Measurements from ENCODE around the gene PTGIS. TPM values are rescaled to one million over a fixed set of nuclear protein-coding genes. Genes with fewer than 3 reads are reported as not detected.
A peak's percentile ranks its signal among the peaks of the same experiment; 100 is the strongest.

The PTGIS gene
- total RNA-seq, 1 donor from 2014 or later, result not detected

DNA sequence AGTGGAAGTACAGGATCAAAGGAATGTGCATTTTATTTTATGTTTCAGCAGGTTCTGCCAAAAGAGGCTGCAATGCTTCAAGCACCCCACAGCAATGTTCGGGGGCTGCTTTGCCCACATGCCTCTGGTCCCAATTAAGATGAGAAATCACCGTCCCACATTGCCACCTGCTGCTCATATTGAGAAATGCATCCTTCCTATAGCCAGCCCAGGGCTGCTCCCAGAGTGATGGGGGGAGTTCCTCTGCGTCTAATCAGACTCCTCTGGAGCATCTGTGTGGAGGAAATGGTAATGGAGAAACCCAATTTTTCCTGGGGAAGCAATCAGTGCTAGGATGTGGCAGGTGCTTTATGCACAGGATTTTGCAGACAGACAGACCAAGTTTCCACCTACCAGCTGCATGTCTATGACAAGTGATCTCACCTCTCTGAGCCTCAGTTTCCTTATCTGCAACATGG, 33.7 kb downstream of the PTGIS start:
- TF ChIP-seq CTCF (conservative IDR thresholded peaks at IDR 0.05; ENCODE audit: low read depth, low read length), result peak; percentile 85
- DNase-seq (ENCODE audit: low read depth), result no peak

DNA sequence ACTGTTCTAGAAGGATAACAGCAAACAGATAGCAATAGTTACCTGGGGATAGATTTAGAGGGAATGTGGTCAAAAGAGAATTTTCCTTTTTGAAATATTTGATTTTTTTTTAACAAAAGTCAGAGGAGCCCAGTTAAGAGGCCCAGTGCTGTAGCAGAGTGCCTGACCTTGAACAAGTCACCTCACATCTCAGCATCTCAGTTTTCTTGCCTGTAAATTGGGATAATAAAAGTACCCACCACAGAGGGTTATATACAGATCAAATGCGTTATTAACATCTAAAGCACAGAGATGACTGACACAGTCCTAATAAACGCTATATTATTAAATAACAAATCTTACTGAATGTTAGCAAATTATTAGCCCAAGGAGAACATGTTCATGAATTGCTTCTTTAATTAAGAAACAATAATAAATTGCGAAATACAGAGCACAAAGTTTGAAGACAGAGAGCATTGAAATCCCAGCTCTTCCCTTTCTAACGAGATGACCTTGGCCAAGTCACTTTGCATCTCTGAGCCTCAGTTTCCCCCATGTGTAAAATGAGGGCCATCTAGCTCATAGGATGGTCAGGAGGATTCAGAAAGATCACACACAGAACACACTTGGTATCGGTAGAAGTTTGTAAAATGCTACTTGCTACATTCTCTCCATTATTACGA, 35.5 kb downstream of the PTGIS start:
- DNase-seq (ENCODE audit: low read depth), result no peak
- no peak overlapping the region for H3K4me3 ChIP-seq (ENCODE audit: low read depth, low read length)
- no peak for TF ChIP-seq CTCF (conservative IDR thresholded peaks at IDR 0.05; ENCODE audit: low read depth, low read length)

More for the DNA sequence above, 33.7 kb downstream of the PTGIS start:
- no peak overlapping the region for H3K4me3 ChIP-seq (ENCODE audit: low read depth, low read length)

DNA sequence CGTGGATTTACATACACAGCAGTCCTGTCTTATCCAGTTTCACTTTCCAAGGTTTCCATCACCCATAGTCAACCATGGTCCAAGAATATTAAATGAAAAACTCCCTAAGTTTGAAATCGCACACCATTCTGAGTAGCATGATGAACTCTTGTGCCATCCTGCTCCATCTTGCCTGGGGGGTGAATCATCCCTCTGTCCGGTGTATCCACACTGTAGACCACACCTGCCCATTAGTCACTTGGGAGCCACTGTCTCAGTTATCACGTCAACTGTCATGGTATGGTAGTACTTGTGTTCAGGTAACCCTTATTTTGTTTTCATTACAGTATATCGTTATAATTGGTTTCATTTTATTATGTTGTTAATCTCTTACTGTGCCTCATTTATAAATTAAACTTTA, 38.5 kb downstream of the PTGIS start:
- TF ChIP-seq CTCF (conservative IDR thresholded peaks at IDR 0.05; ENCODE audit: low read depth, low read length), result no peak
- no peak overlapping the region for H3K4me3 ChIP-seq (ENCODE audit: low read depth, low read length)
- DNase-seq (ENCODE audit: low read depth), result no peak

DNA sequence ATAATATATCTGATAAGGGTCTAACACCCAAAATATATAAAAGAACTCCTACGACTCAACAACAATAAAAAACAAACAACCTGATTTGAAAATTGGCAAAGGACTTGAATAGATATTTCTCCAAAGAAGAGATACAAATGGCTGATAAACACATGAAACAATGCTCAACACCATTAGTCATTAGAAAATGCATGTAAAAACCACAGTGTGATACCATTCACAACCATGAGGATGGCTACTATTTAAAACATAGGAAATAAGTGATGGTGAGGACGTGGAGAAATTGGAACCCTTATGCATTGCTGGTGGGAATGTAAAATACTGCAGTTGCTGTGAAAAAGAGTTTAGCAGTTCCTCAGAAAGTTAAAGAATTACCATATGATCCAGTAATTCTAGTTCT, 41.4 kb downstream of the PTGIS start:
- DNase-seq (ENCODE audit: low read depth), result no peak
- TF ChIP-seq CTCF (conservative IDR thresholded peaks at IDR 0.05; ENCODE audit: low read depth, low read length), result no peak
- H3K4me3 ChIP-seq (ENCODE audit: low read depth, low read length), result no peak overlapping the region

- H3K4me3 ChIP-seq (ENCODE audit: low read depth, low read length), result no peak overlapping the region
- no peak for DNase-seq (ENCODE audit: low read depth)
- no peak for TF ChIP-seq CTCF (conservative IDR thresholded peaks at IDR 0.05; ENCODE audit: low read depth, low read length)
Observed at GRCh38 chr20:49526056-49526455, 41.9 kb downstream of the PTGIS start.

DNA sequence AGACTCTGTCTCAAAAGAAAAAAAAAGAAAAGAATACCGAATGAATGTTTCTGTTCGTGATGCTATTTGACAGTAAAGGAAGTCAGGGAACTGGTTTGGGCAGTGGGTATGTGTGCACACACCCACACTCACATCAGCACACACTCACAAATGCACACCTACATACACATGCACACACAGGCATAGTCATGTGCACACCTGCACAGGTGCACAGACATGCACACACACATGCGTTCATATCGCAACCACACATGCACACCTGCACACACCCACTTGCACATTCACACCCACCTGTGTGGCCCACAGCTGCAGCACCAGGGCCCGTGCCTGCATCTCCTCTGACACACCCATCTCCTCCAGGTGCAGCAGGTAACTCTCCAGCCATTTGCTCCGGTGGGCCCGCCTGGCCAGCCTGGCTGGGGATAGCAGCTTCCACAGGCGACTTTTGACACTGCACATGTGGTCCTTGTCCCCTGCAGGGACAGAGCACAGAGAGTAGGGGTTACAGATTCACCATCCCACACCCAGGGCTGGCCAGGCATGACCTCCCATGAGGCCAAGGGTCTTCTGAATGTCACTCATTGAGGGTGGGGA, 44.1 kb downstream of the PTGIS start:
- H3K4me3 ChIP-seq (ENCODE audit: low read depth, low read length), result no peak overlapping the region
- DNase-seq (ENCODE audit: low read depth), result no peak
- TF ChIP-seq CTCF (conservative IDR thresholded peaks at IDR 0.05; ENCODE audit: low read depth, low read length), result no peak

DNA sequence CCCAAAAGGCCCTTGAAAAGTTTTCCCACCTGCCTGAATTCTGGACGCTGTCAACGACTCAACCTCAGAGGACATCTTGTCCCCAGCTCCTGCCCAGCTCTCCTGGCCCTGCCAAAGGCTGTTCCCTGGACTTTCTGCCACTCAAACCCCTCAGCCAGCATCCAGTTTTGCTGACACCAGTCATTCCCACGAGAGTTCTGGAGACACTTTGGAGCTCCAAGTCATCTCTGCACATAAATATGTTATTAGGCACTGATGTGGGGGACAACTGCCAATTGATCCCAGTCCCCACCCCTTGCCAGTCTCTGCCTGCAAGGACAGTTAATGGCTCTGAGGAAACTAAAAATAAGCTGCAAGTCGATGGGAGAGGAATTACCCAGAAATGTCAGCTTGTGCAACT, 46.6 kb downstream of the PTGIS start:
- TF ChIP-seq CTCF (conservative IDR thresholded peaks at IDR 0.05; ENCODE audit: low read depth, low read length), result no peak
- no peak for DNase-seq (ENCODE audit: low read depth)
- no peak overlapping the region for H3K4me3 ChIP-seq (ENCODE audit: low read depth, low read length)

Measured in epithelial cell of proximal tubule (primary cell).